T-cell (primary cell): ENCODE results near the gene GRWD1. TPM values are rescaled to one million over a fixed set of nuclear protein-coding genes. Genes with fewer than 3 reads are reported as not detected.
A peak's percentile ranks its signal among the peaks of the same experiment; 100 is the strongest.

Experiments used
- ATAC-seq, 4 experiments: fragments of 200-7000 bp in 3 of 4; fragments of 150-1000 bp in 1 of 4; cut with Tn5 transposase; replicated peaks in 1 of 4; 1 replicate in 3 of 4; 2 replicates in 1 of 4; pipeline ENCODE4 v1.10.0; 2021; ENCODE audit warnings: moderate library complexity in 3 of 4, mild to moderate bottlenecking in 2 of 4, moderate number of reproducible peaks in 1 of 4
- CTCF ChIA-PET, 2 donors: fragments of 300-600 bp; sonication (Branson Sonifier 250); formaldehyde crosslinking; loops; one replicate each; lab custom pipeline; 2022; ENCODE audit warnings: antibody characterized with exemption in 2 of 2; lab: Charles Lee
- POLR2A ChIA-PET, 2 donors: fragments of 300-600 bp; sonication (Branson Sonifier 250); formaldehyde crosslinking; loops; one replicate each; lab custom pipeline; 2022; ENCODE audit warnings: antibody characterized with exemption in 2 of 2; lab: Charles Lee
- DNase-seq, 35 experiments: peaks; one replicate each; pipeline versions ENCODE4 v3.0.0 to v3.0.0-alpha.2; 2013 to 2023
- H3K27ac ChIP-seq: one replicate; pipeline ENCODE4 v1.5.1; 2013; ENCODE audit warnings: low read length
- H3K27me3 ChIP-seq, 2 experiments: replicated peaks in 1 of 2; 1 replicate in 1 of 2; 2 replicates in 1 of 2; pipeline versions ENCODE4 v1.6.1 to v1.7.0; 2013; ENCODE audit warnings: low read length in 1 of 2, mixed read lengths in 1 of 2; ENCODE audit not compliant: control insufficient read depth in 2 of 2, insufficient read depth in 2 of 2; ENCODE audit errors: extremely low read depth in 1 of 2
- H3K36me3 ChIP-seq, 2 donors: 1 replicate in 1 of 2; 2 replicates in 1 of 2; pipeline versions ENCODE4 v1.6.1 to v1.7.0; 2013; ENCODE audit warnings: low read length in 1 of 2; ENCODE audit not compliant: control insufficient read depth in 2 of 2, insufficient read depth in 1 of 2; ENCODE audit errors: extremely low read depth in 1 of 2
- H3K4me1 ChIP-seq, 2 experiments: 1 replicate in 1 of 2; 2 replicates in 1 of 2; pipeline versions ENCODE4 v1.6.1 to v1.7.0; 2013; ENCODE audit warnings: low read length in 2 of 2, mixed read lengths in 1 of 2; ENCODE audit not compliant: insufficient read depth in 2 of 2, control insufficient read depth in 1 of 2; ENCODE audit errors: extremely low read depth in 1 of 2
- H3K4me3 ChIP-seq, 2 donors: 1 replicate in 1 of 2; 2 replicates in 1 of 2; pipeline versions ENCODE4 v1.5.1 to v1.7.0; 2013; ENCODE audit warnings: mild to moderate bottlenecking in 2 of 2, low read length in 1 of 2, moderate library complexity in 1 of 2; ENCODE audit not compliant: control insufficient read depth in 1 of 2; ENCODE audit errors: extremely low read depth in 1 of 2
- H3K9me3 ChIP-seq: 2 replicates; pipeline ENCODE4 v1.7.0; 2013
- H3K27ac Mint-ChIP-seq, 2 donors: one replicate each; pipeline ENCODE4 v1.8.0; 2020 to 2021; ENCODE audit warnings: mild to moderate bottlenecking in 2 of 2, mixed read lengths in 2 of 2
- H3K27me3 Mint-ChIP-seq, 2 donors: one replicate each; pipeline ENCODE4 v1.8.0; 2021 to 2022; ENCODE audit warnings: mixed read lengths in 2 of 2
- H3K36me3 Mint-ChIP-seq: one replicate; pipeline ENCODE4 v1.8.0; 2021; ENCODE audit warnings: mixed read lengths
- H3K4me1 Mint-ChIP-seq, 3 donors: one replicate each; pipeline ENCODE4 v1.8.0; 2020 to 2022; ENCODE audit warnings: mixed read lengths in 3 of 3, mild to moderate bottlenecking in 1 of 3
- H3K4me3 Mint-ChIP-seq, 3 donors: one replicate each; pipeline ENCODE4 v1.8.0; 2020 to 2022; ENCODE audit warnings: mild to moderate bottlenecking in 3 of 3, mixed read lengths in 3 of 3, moderate library complexity in 3 of 3
- H3K9me3 Mint-ChIP-seq, 3 donors: one replicate each; pipeline ENCODE4 v1.8.0; 2020 to 2022; ENCODE audit warnings: mixed read lengths in 3 of 3
- WGBS: methylation state at CpG from one replicate; pipeline ENCODE4 v1.1.5; 2013; ENCODE audit warnings: missing lambda C conversion rate; ENCODE audit not compliant: insufficient coverage; 5-methylcytosine and 5-hydroxymethylcytosine counted together
- total RNA-seq, 35 experiments: library from RNA in 6 of 35; stranded (reverse) in 6 of 35; fragments of 120-200 nt in 1 of 35; gene quantifications; one replicate each; pipeline versions ENCODE4 v1.2.1 to v1.2.4 and lab custom pipeline; 2013 to 2026

The GRWD1 gene
- total RNA-seq, 5 donors from 2014 or later (not counting 1 experiment from before 2014, with no cell fraction given) = 29.7 to 55.2 (median 42.6) TPM

GRCh38 chr19:48473161-48473966, 27.6 kb downstream of the GRWD1 start:
- Histone ChIP-seq H3K4me3 (no peak overlapping the region), H3K36me3 (peaks cover 27 to 65% of the 10 kb centered on the region in 2 donors), H3K27me3 (no peaks in the 10 kb centered on the region), H3K27ac (no peak overlapping the region), H3K4me1 (peaks cover 0 to 25% of the 10 kb centered on the region in 2 experiments), H3K9me3 (no peaks in the 10 kb centered on the region)
- Mint-ChIP-seq H3K4me3 (no peak overlapping the region), H3K4me1 (peaks cover 14 to 30% (median 20%) of the 10 kb centered on the region in 3 donors), H3K27me3 (no peaks in the 10 kb centered on the region), H3K9me3 (no peaks in the 10 kb centered on the region), H3K36me3 (peaks cover 22% of the 10 kb centered on the region), H3K27ac (no peak overlapping the region)
- ATAC-seq (no peak), DNase-seq (no peak)
- 94% methylated on average over 8 of the region's 14 CpGs for WGBS
- POLR2A ChIA-PET = no interaction called here
- CTCF ChIA-PET = no interaction called here

GRCh38 chr19:48474084-48474592, 28.4 kb downstream of the GRWD1 start:
- peaks cover 22% of the 10 kb centered on the region for H3K36me3 Mint-ChIP-seq
- no peaks in the 10 kb centered on the region for H3K27me3 Mint-ChIP-seq
- Histone ChIP-seq H3K36me3 (peaks cover 28 to 68% of the 10 kb centered on the region in 2 donors), H3K9me3 (no peaks in the 10 kb centered on the region), H3K27me3 (no peaks in the 10 kb centered on the region), H3K4me3 (no peak overlapping the region), H3K27ac (no peak overlapping the region), H3K4me1 (peaks cover 0 to 21% of the 10 kb centered on the region in 2 experiments)
- CTCF ChIA-PET = no interaction called here
- peak overlapping the region in 1 of 2 donors; percentile 39 for H3K27ac Mint-ChIP-seq
- no peaks in the 10 kb centered on the region for H3K9me3 Mint-ChIP-seq
- WGBS = 93% methylated on average over 16 of the region's 16 CpGs
- peaks cover 11 to 24% (median 17%) of the 10 kb centered on the region in 3 donors for H3K4me1 Mint-ChIP-seq
- POLR2A ChIA-PET = no interaction called here
- DNase-seq (no peak), ATAC-seq (no peak)
- H3K4me3 Mint-ChIP-seq = no peak overlapping the region

DNA sequence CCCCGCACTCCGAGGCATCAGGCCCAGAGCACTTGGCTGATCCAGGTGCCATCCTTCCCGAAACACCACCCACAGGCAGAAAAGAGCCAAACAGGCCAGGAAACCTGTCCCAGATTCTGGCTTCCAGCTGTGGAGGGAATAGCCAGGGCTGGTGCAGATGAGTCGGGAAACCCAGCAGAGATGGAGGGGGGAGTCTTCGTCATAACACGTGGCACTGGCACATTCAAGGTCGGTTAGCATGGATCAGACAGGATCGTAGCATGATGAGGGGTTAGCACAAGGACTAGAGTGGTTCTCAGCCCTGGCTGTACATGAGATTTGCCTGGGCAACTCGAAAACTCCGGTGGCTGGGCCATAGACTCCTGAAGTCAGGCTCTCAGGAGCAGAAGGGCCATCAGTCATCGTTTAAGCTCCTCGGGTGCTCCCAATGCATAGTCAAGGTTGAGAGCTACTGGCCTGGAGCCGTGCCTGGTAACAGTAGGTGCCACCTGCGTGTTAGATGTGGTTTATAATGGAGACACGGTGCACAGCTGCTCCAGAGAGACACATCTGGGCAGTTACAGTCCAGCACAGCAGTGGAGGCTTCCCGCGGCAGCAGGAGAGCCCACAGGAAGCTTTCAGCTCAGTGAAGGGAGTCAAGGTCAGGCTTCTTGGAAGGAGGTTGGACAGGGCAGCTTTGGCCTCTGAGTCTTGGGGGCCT, 29.7 kb downstream of the GRWD1 start:
- H3K9me3 Mint-ChIP-seq = no peaks in the 10 kb centered on the region
- H3K36me3 ChIP-seq = peaks cover 28 to 71% of the 10 kb centered on the region in 2 donors
- H3K27ac ChIP-seq = no peak overlapping the region
- no peak overlapping the region for H3K4me3 ChIP-seq
- no peaks in the 10 kb centered on the region for H3K27me3 Mint-ChIP-seq
- peaks cover 11 to 24% (median 12%) of the 10 kb centered on the region in 3 donors for H3K4me1 Mint-ChIP-seq
- H3K9me3 ChIP-seq = no peaks in the 10 kb centered on the region
- DNase-seq = no peak
- POLR2A ChIA-PET = no interaction called here
- CTCF ChIA-PET = no interaction called here
- H3K36me3 Mint-ChIP-seq = peaks cover 22% of the 10 kb centered on the region
- no peak for ATAC-seq
- no peak overlapping the region for H3K4me3 Mint-ChIP-seq
- WGBS = 81% methylated on average over 15 of the region's 17 CpGs
- H3K4me1 ChIP-seq = peaks cover 0 to 20% of the 10 kb centered on the region in 2 experiments
- H3K27me3 ChIP-seq = no peaks in the 10 kb centered on the region
- H3K27ac Mint-ChIP-seq = no peak overlapping the region

GRCh38 chr19:48476176-48476575, 30.4 kb downstream of the GRWD1 start:
- Histone ChIP-seq H3K27me3 (no peaks in the 10 kb centered on the region), H3K4me1 (peaks cover 4 to 25% of the 10 kb centered on the region in 2 experiments), H3K4me3 (no peak overlapping the region), H3K36me3 (peaks cover 28 to 65% of the 10 kb centered on the region in 2 donors), H3K9me3 (no peaks in the 10 kb centered on the region), H3K27ac (no peak overlapping the region)
- Mint-ChIP-seq H3K4me1 (peaks cover 12 to 25% (median 12%) of the 10 kb centered on the region in 3 donors), H3K36me3 (peaks cover 19% of the 10 kb centered on the region), H3K27me3 (no peaks in the 10 kb centered on the region), H3K9me3 (no peaks in the 10 kb centered on the region), H3K4me3 (no peak overlapping the region), H3K27ac (peak overlapping the region in 1 of 2 donors; percentile 32)
- no peak for DNase-seq
- ATAC-seq = no peak
- 93% methylated on average over 4 of the region's 9 CpGs for WGBS
- ChIA-PET CTCF (no interaction called here), POLR2A (no interaction called here)

GRCh38 chr19:48477067-48477685, 31.4 kb downstream of the GRWD1 start:
- ATAC-seq (no peak), DNase-seq (no peak)
- Histone ChIP-seq H3K9me3 (no peaks in the 10 kb centered on the region), H3K4me3 (no peak overlapping the region), H3K4me1 (peaks cover 4 to 33% of the 10 kb centered on the region in 2 experiments), H3K36me3 (peaks cover 22 to 56% of the 10 kb centered on the region in 2 donors), H3K27ac (no peak overlapping the region), H3K27me3 (no peaks in the 10 kb centered on the region)
- Mint-ChIP-seq H3K4me1 (peaks cover 14 to 28% (median 18%) of the 10 kb centered on the region in 3 donors), H3K27me3 (no peaks in the 10 kb centered on the region), H3K27ac (peak overlapping the region in 1 of 2 donors; percentile 39), H3K36me3 (peaks cover 15% of the 10 kb centered on the region), H3K9me3 (no peaks in the 10 kb centered on the region), H3K4me3 (no peak overlapping the region)
- ChIA-PET CTCF (no interaction called here), POLR2A (no interaction called here)
- WGBS = 100% methylated on average over 3 of the region's 10 CpGs

- no peaks in the 10 kb centered on the region for H3K27me3 ChIP-seq
- no peak overlapping the region for H3K27ac ChIP-seq
- no peaks in the 10 kb centered on the region for H3K9me3 ChIP-seq
- DNase-seq (no peak), ATAC-seq (no peak)
- peaks cover 15 to 29% (median 19%) of the 10 kb centered on the region in 3 donors for H3K4me1 Mint-ChIP-seq
- peaks cover 22 to 50% of the 10 kb centered on the region in 2 donors for H3K36me3 ChIP-seq
- 74% methylated on average over 8 of the region's 22 CpGs for WGBS
- H3K36me3 Mint-ChIP-seq = peaks cover 15% of the 10 kb centered on the region
- POLR2A ChIA-PET = no interaction called here
- no peaks in the 10 kb centered on the region for H3K27me3 Mint-ChIP-seq
- H3K4me3 ChIP-seq = no peak overlapping the region
- no peak overlapping the region for H3K4me3 Mint-ChIP-seq
- no peaks in the 10 kb centered on the region for H3K9me3 Mint-ChIP-seq
- no peak overlapping the region for H3K27ac Mint-ChIP-seq
- H3K4me1 ChIP-seq = peaks cover 4 to 34% of the 10 kb centered on the region in 2 experiments
- CTCF ChIA-PET = interaction anchor here in 1 of 2 donors (0.6 kb wide), 1 partner anchor 103 kb away, joined by 3 read pairs; no protein-coding TSS in a partner anchor
Measured at GRCh38 chr19:48477698-48478338, 32.0 kb downstream of the GRWD1 start.
